Dedifferentiated amniotic fluid mesenchymal stem cell (primary cell): ENCODE data around the gene EXOC3L4.
"Not testable (repeated sequence)": the region's sequence is repeated elsewhere in the genome, so short reads cannot be mapped to it uniquely, and the experiment has no call there.

Experiments used
- DNase-seq: peaks from one replicate; pipeline ENCODE4 v3.0.0-alpha.2; 2016; ENCODE audit errors: extremely low spot score

Gene EXOC3L4

DNA sequence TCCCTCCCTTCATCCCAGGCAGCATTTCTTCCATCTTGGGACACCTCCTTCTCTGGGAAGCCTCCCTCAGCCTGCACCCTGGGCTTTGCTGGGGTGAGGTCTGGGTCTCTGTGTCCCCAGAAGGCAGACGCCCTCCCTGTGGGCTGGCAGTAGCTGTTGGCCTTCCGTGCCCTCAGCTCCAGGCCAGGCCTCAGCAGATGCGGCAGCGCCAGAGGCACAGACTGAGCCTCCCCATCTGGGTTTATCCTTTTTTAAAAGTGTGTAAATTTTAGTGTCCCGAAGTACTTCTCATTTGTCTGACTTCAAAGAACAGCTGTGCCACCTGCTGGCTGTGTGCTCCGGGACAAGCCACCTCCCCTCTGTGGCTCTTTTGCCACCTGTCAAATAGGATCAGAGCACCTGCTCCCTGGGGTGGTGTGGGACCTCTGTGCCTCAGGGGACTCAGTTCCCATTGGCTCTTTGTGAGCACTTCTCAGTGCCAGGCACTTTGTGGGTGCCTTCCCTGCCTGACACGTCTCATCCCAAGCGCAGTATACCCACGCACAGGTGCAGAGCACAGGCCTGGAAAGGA, 11.1 kb downstream of the EXOC3L4 start:
- DNase-seq: no peak

DNA sequence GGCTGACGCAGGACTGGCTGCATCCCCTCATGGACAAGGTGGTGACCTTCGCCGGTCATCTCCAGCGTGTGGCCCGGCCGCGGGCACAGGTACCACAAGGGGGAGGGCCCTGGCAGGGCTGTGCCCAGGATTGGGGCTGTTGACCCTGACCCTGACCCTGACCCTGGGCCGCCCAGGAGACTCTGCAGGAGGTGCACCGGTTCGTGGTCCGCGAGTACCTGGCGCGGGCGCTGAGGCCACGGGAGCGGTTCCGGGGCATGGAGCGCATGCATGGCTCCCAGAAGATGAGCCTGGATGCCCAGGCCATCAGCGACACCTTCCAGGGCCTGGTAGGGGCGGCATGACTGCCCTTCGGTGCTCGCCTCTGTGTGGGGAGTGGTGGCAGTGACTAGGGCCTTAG, 12.9 kb downstream of the EXOC3L4 start:
- DNase-seq: no peak

DNA sequence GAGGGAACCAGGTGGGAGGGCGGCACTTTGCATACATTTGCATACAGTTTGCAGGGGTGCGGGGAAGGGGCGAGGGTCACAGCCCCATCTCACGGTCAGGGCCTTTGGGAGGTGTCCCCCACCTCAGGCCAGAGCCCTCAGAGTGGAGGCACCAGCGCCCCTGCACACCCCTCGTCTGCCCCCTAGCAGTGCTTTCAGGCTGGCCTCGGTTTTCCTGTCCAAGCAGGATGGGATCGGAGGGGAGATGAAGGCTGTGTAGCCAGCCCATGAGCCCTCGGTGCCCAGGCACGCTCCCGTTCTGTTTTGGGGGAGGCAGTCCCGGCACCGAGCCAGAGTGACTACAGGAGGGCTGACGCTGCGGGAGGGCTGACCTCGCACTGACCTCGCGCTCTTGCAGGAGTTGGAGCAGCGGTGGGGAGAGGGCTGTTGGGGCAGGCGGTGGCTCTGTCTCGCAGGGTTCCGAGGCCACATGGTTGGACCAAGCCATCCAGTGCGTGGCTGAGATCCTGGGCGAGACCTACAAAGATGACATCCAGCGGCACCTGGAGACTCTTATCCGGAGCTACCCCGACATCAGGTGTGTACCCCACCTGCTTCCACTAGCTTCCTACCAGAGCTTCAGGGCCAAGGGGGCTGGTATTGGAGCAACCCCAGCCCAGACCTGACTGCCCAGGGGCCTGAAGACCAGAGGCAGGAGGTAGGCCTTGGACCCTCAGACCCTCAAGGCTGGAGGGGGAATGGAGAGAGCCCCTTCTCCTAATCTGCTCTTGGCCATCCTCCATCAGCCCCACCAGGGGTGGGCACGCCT, 13.6 kb downstream of the EXOC3L4 start:
- DNase-seq: no peak

DNA sequence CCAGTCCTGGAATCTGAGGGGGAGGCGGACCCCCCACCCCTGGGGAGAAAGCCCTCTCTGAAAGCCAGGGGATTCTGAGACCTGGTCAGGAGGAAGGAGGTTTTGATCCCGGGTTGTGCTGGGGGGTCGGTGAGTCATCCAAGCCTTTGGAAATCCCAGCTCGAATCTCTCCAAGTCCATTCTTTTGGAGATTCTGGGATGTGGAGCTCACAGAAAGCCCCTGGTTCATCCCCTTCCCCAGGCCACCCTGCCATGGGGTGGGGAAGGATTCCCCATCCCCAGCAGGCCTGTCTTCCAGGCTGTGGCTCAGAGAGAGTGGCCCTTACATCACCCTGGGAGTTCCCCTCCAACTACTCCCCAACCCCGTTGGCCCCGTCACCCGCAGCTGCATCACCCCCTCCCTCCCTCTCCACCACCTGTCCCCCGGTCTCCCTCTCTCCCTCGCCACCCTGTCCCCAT, 14.3 kb downstream of the EXOC3L4 start:
- no peak for DNase-seq

DNA sequence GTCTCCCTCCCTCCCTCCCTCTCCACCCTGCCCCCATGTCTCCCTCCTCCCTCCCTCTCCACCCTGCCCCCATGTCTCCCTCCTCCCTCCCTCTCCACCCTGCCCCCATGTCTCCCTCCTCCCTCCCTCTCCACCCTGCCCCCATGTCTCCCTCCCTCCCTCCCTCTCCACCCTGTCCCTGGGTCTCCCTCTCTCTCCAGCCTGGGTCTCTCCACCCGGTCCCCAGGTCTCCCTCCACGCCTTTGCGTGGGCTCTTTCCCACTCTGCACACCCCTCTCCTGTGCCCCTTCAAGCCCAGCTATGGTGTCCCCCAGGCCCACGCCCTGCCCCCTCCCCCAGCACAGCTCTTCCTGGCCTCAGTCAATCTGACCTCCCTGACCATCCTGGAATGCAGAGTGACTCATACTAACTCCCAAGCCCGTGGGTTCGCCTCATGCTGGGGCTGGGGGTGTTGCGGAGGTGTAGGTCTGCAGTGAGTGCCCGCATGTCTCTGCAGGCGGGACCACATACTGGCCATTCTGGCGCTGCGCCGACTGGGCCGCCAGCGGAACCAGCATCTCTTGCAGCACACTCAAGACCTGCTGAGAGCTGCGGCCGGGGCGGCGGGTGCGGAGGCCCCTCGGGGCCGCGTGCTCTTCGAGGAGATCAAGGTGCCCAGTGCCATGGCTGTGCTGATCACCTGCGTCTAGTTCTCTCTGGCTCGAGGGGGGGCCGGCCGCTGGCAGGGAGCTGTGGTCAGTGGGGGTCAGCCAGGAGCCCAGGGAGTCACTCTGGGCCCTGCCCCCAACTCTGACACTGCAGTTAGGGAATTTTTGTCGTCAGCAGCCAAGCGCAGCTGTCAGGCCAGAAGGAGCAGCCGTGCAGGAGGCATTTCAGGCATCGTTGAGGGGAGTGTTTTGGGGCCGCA, 15.3 kb downstream of the EXOC3L4 start:
- no peak for DNase-seq

DNA sequence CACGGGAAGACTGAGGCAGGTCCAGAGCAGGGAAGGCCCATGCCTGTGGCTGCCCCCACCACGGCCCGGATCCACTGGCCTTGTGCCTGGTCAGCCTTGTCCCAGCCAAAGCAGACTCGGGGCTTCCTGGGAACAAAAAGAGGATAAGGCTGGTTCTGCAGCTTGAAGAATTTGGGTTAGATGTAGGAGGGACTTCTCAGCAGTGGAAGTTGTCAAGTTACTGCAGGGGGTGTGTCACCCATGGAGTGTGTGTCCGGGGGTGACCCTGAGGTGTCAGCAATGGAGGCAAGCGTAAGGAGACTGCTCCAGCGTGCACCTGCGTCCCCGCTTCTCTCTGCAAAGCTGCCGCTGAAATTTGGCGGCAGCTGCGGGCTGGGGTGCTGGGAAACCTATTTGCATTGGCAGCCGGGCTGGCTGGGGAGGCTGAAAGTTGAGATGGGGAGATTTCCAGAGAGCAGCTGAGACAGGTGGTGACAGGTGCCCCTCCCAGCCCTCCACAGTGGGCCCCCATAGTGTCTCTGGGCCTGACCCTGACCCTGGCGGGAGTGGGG, 16.2 kb downstream of the EXOC3L4 start:
- no peak for DNase-seq

DNA sequence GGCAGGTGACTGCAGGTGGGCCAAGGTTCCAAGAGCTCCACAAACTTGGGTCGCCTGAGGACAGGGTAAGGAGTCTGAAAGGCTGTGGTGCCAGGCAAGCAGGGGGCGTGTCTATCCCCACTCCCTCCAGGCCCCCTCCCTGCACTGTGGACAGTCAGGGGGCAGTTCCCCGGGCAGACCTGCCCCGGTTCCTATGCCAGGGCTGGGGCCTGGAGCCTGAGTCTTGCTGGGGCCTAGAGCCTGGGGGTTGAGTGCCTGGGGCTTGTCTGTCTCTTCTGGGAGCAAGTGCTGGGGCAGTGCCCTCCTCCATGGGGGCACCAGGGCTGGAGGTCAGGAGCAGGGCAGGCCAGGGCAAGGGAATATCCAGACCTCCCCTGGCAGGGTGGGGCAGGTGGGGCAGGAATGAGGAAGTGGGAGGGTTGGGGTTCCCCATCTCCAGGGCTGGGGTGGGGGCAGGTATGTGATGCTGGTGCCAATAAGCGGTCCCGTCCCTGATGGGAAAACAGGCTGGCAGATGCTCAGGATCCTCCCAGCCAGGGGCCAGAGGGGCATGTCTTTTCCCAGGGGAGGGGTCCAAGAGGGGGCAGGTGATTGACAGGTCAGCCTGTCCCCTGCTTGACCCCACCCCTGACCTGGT, 16.8 kb downstream of the EXOC3L4 start:
- no peak for DNase-seq

DNA sequence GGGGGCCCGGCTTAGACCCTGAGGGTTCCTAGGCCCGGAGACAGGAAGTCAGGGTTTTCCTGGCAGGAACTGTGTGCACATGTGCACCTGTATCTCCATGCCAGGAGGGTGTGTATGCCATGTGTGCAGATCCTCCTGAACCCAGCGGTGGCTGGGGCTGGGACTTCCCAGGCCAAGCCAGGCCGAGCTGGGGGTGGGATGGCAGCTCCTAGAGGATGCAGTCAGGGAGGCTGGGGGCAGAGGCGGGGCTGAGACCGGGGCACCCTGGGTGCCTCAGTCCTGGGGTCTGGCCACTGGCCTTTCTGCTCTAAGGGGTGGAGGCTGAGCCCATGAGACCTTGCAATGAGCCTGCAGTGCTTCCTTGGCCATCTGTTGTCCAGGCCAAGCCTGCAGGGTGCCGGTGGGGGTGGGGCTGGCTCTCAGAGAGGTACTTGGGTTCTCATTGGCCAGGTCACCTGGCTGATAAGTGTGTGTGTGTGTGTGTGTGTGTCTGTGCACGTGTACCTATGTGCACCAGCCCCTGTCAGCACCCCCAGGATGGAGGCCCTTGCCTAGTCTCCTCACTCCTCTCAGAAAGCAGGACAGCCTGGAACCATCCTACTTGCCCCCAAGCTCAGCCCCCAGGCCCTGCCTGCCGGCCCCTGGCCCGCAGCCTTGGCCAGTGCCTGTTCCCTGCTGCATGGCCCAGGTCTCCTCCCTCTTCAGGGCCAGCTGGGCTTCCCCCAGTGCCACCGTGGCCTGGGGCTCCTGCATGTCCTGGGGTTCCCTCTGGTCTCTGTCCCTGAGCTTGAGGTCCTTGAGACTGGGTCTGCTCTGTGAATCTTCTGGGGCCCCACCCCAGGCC, 18.1 kb downstream of the EXOC3L4 start:
- DNase-seq: no peak

DNA sequence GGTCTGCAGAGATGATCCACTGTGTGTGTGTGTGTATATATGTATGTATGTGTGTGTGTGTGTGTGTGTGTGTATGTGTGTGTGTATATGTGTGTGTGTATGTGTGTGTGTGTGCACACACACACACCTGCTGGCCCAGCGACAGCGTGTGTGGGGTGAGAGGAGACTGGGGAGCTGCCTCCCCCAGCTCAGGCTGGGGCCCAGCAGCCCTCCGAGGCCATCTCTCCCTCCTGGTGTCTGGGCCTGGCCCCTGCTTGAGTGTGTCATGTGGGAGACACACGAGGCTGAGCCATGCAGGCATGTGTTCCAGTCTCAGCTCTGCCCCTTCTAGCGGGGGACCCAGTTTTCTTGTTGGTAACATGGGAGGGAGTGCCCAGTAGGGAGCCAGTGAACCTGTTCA, 18.8 kb downstream of the EXOC3L4 start:
- DNase-seq: no peak

DNA sequence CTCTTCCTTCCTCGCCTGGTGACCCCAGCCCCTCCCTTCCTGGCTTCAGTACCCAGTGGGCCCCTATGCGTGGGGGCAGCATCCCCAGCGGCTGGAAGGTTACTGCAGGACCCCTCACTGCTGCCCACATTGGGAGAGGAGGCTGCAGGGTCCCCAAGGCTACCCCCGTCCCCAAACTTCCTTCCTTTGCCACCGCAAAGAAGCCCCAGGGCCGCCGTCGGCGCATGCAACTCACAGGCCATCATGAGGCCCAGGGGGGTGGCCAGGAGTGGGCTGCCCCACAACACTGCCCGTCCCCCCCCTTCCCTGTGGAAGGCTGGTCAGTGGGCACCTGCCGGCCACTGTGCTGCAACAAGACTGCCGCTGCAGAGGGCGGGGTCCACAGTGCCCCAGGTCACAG, 19.2 kb downstream of the EXOC3L4 start:
- no peak for DNase-seq

DNA sequence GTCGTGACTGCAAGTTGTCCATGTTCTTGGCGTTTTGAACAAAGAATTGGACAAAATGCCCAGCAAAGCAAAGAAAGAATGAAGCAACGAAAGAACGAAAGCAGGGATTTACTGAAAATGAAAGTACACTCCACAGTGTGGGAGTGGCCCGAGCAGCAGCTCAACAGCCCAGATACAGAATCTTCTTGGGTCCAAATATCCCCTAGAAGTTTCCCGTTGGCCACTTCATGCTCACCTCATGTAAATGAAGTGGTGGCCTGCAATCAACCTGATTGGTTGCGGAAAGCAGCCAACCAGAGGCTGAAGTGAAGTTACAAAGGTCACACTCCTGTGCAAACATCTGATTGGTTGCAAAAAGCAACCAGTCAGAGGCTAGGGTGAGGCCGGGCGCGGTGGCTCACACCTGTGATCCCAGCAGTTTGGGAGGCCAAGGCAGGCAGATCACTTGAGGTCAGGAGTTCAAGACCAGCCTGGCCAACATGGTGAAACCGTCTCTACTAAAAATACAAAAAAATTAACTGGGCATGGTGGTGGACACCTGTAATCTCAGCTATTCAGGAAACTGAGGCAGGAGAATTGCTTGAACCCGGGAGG, 20.7 kb downstream of the EXOC3L4 start:
- not testable (repeated sequence) for DNase-seq

DNA sequence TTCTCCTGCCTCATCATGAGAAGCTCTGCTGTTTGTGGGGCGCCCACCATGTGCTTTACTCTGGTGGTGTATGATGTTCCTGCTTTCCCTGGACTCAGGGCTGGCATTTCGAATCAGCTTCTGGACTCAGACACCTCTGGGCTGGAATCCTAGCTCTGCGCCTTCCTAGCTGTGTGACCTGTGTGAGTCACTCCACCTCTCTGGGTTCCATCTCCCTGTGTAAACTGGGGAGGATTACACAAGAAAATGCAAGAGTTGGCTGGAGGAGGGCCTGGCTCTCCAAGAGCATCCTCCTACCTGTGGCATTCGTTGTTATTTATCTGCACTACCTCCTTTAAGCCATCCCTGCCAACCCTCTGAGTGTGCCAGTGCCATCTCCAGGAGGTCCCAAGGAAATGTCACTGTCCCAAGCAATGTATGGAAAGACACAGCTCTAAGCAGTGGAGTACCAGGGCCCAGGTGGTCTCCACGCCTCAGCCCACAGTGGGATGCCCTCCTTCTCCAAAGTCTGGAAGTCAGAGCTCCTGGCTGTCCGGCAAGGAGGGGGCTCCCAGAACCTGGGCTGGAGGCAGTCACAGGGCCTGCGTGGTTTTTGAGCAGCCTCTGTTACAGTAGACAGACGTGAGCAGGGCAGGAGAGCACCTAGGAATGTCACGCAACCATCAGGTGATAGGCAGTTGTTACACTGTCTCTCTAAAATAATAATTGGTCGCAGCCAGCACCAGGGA, 21.5 kb downstream of the EXOC3L4 start:
- DNase-seq: no peak

DNA sequence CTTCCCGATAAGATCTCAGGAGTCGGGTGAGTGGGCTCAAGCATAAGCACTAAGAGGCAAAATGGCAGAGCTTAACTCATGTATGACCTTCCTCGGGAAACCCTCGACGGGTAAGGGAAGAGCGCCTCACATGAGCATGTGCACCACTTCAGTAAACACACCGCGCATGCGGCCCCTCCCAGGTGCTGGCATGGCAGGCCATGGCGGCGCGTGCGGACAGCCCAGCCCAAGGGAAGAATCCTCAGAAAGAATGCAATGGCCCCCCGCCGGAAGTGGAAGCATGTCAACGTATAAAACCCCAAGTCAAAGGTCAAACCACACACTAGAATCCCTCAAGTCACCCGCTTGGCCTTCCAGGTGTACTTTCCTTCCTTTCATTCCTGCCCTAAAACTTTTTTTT, 22.1 kb downstream of the EXOC3L4 start:
- no peak for DNase-seq

DNA sequence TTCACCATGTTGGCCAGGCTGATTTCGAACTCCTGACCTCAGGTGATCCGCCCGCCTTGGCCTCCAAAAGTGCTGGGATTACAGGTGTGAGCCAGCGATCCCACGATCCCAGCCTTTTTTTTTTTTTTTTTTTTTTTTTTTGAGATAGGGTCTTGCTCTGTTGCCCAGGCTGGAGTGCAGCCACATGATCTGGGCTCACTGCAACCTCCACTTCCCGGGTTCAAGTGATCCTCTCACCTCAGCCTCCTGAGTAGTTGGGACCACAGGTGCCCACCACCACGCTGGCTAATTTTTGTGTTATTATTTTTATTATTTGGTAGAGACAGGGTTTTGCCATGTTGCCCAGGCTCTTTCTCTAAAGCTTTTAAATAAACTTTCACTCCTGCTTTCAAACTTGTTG, 23.0 kb downstream of the EXOC3L4 start:
- DNase-seq: not testable (repeated sequence)

DNA sequence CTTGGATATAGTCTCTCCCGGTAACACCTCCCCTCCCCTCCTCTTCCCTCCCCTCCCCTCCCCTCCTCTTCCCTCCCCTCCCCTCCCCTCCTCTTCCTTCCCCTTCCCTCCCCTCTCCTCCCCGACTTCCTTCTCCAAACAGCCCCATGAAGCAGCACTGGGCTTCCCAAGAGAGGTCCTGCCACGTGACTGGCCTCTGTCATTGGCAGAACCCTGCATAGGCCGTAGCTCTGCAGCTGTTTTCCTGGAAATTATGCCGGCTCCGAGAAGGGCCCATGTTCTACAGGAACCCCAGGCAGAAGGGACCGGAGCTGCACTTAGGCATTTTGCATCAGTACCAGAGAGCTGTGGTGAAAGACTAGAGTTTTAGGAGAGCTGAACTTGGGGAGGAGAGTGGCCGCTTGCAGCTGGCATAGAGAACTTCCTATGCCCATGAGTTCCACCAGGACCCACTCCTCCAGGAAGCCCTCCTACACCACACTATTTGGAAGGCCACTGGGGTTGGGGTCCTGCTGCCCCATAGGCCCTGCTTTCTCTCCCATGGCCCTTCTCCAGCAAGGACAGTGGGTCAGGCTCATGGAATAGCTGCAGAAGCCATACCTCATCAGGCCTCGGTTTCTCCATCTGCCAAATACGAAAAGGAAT, 23.6 kb downstream of the EXOC3L4 start:
- no peak for DNase-seq

DNA sequence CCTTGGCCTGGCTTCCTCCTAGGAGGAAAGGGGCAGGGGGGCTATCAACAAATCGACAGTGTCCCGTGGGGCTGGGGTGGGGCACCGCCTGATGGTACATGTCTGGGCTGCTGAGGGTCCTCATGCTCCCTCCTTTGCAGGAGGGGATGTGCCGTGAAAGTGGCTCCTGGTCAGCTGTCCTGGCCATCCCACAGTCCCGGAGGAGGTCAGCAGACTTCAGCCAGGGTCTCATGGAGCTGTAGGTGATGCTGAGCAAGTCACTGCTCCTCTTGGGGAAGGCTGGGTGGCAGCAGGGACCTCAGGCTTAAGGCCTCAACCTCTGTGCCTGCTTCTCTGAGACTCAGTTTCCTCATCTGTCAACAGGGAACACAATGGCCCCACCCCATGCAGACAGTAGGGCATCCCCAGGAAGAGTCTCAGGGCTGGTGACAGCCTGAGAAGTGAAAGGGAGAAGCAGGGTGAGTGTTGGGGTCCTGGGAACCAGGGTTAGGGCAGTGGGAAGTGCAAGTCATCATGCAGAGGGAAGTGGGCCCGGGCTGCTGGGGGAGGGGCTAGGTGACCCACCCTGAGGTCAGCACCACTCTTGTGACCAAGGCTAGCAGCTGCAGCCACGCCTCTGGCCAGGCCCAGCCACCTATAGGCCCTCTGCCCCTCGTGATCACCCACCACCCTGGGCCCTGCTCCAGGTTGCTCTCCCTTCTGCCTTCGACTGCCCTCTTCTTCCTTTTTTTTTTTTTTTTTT, 24.3 kb downstream of the EXOC3L4 start:
- no peak for DNase-seq

DNA sequence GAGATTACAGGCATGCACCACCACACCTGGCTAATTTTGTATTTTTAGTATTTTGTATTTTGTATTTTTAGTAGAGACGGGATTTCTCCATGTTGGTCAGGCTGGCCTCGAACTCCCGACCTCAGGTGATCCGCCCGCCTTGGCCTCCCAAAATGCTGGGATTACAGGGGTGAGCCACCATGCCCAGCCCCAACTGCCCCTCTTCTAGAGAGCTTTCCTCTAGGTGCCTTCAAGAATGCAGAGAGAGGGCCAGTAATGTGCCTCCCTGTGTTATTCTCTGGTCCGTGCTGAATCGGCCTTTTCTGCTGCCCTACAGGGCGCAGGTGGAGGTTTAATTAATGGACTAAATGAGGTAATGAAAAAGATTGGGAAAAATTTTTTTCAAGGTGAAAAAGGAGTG, 25.0 kb downstream of the EXOC3L4 start:
- not testable (repeated sequence) for DNase-seq

DNA sequence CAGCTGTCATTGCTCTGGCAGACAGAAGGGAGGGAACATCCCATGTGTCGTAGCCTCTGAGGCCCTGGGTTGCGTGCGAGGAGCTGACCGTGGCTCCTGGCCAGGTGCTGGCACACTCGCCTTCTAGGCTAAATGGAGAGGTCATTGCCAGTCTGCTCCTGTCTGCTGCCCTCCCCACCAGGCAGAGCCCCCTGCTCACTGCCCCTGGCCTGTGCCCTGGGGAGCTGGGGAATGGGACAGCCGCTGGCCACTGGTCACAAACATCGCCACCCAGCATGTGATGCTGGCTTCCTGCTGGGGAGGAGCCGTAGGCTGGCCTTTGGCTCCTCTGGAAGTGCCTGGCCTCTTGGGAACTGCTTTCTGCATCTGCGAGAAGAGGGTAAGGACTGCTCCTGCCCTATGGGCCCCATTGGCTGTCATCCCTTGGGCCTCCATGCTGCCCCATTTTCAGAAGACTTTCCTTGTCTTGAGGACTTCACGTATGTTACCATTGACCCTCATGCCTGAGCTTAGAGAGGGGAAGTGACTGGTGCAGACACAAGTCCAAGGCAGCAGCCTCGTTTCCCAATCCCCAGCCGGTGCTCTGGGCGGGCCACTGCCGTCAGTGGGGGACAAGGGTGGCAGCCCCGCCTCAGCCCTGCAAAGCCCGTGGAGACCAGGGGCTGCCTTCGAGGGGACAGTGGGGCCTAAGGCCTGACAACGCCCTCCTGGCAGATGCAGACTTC, 26.8 kb downstream of the EXOC3L4 start:
- DNase-seq: no peak
